Measurements from ENCODE around the gene PTGER1.
A peak's percentile ranks its signal among the peaks of the same experiment; 100 is the strongest.

Gene PTGER1, protein sequence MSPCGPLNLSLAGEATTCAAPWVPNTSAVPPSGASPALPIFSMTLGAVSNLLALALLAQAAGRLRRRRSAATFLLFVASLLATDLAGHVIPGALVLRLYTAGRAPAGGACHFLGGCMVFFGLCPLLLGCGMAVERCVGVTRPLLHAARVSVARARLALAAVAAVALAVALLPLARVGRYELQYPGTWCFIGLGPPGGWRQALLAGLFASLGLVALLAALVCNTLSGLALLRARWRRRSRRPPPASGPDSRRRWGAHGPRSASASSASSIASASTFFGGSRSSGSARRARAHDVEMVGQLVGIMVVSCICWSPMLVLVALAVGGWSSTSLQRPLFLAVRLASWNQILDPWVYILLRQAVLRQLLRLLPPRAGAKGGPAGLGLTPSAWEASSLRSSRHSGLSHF

DNA sequence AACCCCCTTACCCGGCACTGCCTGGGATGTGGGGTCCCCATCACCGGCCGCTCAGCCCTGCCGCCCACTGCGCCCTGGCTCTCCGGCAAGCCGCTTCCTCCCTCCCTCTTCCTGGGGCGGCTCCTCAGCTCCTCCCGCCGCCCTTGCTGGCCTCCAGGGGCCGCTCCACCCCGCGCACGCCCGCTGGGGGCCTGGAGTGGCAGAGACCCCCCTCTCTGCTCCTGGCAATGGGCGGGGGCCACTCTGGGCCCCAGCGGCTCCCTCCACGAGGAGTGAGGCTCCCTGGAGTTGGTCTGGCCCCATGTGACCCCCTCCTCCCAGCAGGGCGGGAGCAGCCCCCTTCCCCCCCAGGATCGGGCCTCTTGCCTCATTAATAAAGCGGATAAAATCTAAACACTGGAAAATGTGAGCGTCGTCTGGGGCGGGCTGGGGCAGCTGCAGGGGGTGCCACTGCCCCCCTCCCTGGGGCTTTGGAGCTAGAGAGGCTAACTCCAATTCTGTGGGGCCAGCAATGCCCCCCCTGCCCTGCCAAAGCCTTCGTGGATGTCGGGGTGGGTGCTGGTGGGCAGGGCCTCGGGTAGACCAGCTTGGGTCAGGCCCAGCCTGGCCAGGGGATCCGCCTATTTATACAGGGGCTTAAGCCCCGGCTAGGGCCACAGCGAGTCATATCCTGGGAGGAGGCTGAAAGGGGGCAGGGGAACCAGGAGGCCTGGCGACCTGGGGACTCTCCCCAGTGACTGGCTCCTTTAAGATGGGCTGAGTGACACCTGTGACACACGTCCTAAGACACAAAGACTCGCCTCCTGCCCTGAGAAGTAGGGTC is at the start of gene PTGER1:
Gene PTGER1, minus strand, starts transcription at position 104 of the 823 bp plus-strand sequence. CDS start 1,034 bp downstream, outside the sequence.
- intact Hi-C loops (cut with DNase I) = no loop called here
- no peak for DNase-seq

DNA sequence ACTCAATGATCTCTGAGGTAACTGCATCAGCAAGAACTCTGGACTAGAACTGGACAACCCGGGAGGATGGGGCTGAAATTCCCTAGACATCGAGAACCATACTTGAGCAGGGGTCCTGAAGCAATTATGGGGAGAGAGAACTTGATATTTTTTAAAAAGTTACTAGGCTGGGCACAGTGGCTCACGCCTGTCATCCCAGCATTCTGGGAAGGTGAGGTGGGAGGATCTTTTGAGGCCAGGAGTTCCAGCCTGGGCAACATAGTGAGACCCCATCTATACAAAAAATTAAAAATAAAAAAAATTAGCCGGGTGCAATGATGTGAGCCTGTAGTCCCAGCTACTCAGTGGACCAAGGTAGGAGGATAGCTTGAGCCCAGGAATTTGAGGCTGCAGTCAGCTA is 45.4 kb upstream of the PTGER1 start:
- no peak for DNase-seq
- intact Hi-C loops (cut with DNase I) = no loop called here

DNA sequence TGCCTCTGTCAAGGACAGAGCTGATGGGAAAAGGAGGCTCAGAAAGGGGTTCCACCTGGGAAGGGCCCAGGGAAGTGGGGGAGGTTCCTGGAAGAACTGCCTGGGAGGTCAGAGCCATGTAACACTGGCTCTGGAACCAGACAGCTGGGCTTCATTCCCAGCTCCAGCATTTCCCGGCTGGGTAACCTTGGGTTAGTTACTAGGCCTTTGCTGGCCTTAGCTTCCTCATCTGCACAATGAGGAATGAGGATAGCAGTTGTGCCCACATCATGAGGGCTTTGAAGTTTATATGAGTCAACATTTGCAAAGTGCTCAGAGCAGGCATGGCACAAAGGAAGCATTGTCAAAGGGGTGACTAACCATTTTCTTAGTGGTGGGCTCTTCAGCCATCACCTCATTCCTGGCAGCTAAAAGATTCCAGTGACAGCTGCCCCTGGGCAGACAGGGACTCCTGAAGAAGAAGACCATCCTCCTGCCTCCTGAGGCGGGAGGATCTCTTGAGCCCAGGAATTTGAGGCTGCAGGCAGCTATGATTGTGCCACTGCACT is 44.8 kb upstream of the PTGER1 start:
- DNase-seq = peak in 4 of 42 donors; percentile 37 to 66 (median 51)
- intact Hi-C loops (cut with DNase I) = no loop called here

DNA sequence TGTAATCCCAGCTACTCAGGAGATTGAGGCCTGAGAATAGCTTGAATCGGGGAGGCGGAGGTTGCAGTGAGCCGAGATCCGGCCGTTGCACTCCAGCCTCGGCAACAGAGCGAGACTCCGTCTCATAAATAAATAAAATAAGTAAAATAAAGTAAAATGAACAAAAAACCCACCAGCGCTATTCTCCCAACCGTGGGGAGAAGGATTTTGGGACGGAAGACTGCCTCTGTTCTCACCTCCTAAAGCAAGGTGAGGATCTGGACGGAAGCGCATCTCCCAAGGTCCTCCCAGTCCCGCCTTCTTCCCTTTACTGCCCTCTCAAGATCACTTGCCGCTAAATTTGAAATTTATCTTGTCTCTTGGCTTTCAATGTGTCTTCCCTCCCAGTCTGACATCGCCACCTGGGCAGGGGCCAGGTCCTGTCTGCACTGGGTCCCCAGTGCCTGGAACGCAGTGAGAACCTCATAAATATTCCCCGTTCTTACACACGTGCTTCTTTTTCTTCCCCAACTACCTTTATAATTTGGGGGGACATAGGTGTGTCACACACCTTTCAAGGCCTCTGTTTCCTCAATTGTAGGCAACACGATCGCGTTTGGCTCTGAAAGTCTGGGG is 44.2 kb upstream of the PTGER1 start:
- DNase-seq = no peak
- intact Hi-C loops (cut with DNase I) = no loop called here

DNA sequence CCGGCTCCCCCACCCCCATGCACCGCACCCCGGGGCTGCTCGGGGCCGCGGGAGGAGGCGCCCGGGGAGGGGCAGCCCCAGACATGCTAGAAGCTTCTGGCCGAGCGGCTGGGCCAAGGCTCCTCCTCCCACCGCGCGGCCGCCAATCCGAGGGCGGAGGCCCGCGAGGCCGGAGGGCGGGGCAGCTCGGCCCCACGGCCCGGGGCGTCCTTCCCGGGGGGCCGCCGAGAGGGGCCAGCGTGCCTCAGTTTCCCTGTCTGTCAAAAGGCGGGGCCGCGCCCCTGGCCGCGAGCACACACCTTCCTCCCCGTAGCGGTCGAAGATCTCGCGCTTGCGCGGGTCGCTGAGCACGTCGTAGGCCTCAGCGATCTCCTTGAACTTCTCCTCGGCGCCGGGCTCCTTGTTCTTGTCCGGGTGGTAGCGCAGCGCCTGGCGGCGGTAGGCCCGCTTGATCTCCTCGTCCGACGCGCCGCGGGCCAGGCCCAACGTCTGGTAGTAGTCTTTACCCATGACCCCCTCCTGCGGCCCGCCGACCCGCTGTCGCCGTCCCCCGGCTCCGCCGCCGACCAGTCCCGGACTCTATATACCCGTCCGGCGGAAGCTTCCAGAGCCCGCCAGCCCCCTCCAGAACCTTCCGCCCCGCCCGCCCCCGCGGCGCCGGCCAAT is 42.8 kb upstream of the PTGER1 start, which contains the start of gene DNAJB1:
Gene DNAJB1, minus strand, starts transcription at position 558 of the 666 bp plus-strand sequence. Its CDS starts 48 bp downstream, at position 510.
- peak; percentile 49 to 92 (median 85) for DNase-seq
- intact Hi-C loops (cut with DNase I) = no loop called here

DNA sequence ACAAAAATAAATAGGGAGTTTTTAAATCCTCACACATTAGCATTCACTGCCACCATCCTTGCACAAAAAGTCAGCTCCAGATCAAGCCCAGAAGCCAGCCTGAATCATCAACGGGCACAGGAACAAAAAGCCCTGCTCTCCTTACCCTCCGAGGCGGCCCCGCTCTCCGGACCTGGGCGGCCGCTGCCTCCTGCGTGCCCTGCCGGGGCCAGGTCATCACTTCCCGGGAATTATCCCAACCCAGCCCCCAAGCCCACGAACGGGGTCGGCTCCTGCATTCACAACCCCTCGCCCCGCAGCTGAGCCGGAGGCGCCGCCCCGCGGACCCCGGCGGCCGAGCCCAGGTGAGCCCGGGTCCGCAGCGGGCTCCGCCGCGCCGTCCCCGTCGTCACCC is 42.3 kb upstream of the PTGER1 start:
- peak in 4 of 42 donors; percentile 22 to 56 (median 34) for DNase-seq
- intact Hi-C loops (cut with DNase I) = no loop called here

DNA sequence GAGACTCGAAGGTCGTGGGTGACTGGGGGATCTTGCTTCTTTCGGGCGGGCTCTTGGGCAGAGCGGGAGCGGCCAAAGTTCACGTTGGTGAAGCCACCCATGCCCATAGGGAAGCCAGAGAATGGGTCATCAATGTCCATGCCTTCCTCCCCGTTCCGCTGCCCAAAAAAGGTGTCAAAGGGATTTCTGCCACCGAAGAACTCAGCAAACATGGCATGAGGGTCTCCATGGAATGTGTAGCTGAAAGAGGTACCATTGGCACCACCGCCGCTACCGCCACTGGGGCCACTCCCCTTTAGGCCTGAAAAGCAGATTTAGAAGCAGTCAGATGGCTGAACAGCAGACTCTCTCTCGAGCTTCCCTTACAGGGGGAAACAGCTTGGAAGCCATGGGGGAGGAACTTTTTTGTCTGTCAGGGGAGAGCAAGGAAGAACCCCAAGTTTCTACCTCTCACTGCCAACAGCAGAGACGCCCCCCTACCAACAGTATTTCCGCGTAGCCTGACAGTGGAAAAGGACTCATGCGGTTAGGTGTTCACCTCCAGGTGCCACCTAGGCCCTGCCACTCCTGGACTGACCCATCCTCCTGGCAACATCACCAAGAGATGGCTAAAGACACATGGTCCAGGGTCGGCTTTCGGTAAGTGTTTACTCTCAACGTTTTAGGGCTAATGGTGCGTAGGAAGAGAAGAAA is 41.7 kb upstream of the PTGER1 start:
- intact Hi-C loops (cut with DNase I) = no loop called here
- DNase-seq = peak in 7 of 42 donors; percentile 10 to 63 (median 31)

DNA sequence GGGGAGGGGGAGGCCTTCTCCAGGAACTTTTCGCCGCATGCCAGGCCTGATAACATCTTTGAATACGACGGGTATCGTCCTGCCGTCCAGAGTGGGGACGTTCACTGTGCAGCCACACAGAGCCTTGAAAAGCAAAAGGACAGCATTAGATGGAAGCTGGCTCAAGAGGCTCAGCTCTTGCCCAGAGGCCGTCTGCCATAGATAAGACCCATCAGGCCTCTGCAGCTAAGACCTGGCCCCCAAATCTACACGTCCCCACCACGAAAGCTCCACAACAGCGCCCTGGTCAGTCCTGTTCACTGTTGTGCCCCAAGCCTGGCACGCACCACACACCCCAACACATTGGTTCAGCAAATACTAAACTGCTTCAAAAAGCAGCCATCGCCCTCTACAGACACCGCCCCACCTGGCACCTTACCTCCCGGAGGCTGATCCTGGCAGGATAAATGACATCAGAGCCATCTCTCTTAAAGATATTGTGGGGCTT is 40.9 kb upstream of the PTGER1 start:
- intact Hi-C loops (cut with DNase I) = no loop called here
- peak in 1 of 42 donors; percentile 45 for DNase-seq

DNA sequence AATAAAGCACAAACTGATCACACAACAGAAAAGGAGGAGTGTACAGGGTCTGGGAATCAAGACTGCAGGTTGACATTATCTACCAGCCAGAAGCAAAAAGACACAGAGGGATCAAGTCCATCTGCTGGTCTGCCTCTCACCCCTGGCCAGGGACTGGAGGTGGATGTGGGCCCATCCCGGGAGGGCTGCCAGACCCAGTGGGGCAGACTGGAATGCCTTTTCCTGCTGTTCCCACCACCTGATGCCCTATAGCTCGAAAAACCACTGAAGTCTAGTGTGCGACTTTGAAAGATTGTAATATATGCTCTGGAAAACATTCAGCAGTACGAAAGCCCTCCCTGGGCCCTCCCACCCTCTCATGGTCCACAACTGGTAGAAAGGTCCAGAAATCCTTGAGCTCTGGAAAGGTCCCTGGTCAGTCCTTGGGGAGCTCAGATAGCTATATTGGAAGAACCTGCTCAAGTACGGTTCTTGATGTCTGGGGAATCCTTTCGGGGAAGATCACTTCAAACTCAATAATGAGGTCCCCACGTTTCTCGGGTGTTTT is 40.4 kb upstream of the PTGER1 start:
- intact Hi-C loops (cut with DNase I) = no loop called here
- peak in 4 of 42 donors; percentile 50 to 70 (median 64) for DNase-seq

DNA sequence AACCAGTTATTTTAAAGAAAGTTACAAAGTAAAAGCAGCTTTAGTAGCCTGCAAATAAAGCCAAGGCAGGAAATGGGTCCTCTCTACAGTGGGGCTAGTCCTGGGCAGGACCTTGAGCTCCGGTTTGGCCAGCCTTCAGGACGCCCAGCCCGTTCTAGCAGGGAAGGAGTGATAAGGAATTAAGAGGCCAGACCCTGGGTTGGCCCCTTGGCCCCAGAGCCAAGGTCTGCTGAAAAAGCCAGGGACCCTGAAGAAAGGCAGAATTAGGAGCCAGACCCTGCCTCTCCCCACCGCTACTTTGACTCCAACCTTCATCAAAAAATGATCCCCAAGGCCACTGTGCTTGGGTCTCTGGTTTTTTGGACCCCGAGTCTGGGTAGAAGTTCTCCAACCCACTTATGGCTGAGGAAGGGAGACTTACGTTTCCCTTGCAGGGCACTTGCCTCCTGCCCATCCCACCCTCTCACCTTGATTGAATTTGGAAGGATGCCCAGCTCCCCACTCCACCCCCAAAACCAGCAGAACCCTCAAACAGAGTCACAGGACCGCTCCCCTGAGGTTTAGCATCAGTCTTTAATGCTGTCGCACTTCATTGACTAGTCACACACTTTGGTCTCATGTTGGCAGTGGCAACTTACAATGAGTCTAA is 39.2 kb upstream of the PTGER1 start:
- intact Hi-C loops (cut with DNase I) = no loop called here
- peak in 1 of 42 donors; percentile 65 for DNase-seq

DNA sequence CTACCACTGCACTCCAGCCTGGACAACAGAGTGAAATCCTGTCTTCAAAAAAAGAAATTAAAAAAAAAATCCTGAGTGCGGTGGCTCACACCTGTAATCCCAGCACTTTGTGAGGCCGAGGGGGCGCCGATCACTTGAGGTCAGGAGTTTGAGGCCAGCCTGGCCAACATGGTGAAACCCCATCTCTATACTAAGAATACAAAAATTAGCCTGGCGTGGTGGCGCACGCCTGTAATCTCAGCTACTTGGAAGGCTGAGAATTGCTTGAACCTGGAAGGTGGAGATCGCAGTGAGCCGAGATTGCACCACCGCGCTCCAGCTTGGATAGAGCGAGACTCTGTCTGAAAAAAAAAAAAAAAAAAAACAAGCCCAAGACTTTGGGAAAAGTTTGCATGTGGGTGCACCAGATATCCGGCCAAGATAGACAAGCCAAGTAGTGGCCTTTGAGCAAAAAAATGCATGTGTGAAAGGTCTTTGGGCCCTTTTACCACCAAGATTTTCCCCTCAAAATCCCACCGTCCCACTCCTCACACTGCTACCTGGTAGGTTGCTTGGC is 37.3 kb upstream of the PTGER1 start:
- intact Hi-C loops (cut with DNase I) = no loop called here
- no peak for DNase-seq

DNA sequence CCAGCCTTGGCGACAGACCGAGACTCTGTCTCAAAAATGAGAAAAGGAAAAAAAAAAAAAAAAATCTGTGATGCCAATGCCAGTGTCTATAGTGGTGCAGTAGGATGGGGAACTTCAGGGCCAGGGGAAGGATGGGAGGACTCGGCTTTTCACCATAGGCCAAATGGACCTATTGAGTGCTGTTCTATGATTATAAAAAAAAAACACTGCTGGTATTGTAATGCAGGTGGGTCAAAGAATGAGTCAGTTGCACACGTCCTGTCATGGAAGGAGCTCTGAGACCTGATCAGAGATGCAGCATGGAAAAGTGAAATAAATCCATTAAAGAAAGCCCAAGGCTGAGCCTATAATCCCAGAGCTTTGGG is 36.1 kb upstream of the PTGER1 start:
- DNase-seq = no peak
- intact Hi-C loops (cut with DNase I) = no loop called here

DNA sequence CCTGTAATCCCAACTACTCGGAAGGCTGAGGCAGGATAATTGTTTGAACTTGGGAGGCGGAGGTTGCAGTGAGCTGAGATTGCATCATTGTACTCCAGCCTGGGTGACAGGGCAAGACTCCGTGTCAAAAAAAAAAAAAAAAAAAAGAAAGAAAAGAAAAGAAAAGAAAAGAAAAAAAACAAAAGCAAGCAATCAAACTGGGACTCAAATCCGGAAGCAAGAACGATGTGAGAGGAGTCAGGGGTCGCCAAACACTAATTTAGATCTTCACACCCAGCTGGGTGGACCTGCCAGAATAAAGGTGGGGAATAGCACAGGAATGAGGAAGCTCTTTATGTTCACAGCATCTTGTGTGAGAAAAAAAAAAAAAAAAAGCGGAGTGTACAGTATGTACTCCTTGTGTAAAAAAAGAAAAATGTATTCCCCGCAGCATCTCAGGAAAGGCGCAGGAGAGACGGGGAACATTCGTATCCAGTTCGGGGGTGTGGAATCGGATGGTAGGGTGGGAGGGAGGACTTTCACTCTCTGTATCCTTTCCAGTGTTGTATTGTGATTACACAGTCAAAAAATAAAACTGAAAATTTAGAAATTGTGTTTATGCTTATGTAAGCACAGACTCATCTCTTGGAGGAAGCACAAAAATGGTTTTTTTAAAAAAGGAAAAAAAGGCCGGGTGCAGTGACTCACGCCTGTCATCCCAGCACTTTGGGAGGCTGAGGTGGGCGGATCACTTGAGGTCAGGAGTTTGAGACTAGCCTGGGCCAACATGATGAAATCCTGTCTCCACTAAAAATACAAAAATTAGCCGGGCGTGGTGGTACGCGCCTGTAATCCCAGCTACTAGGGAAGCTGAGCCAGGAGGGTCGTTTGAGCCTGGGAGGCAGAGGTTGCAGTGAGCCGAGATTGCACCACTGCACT is 35.4 kb upstream of the PTGER1 start:
- intact Hi-C loops (cut with DNase I) = no loop called here
- peak in 34 of 42 donors; percentile 30 to 86 (median 60) for DNase-seq

DNA sequence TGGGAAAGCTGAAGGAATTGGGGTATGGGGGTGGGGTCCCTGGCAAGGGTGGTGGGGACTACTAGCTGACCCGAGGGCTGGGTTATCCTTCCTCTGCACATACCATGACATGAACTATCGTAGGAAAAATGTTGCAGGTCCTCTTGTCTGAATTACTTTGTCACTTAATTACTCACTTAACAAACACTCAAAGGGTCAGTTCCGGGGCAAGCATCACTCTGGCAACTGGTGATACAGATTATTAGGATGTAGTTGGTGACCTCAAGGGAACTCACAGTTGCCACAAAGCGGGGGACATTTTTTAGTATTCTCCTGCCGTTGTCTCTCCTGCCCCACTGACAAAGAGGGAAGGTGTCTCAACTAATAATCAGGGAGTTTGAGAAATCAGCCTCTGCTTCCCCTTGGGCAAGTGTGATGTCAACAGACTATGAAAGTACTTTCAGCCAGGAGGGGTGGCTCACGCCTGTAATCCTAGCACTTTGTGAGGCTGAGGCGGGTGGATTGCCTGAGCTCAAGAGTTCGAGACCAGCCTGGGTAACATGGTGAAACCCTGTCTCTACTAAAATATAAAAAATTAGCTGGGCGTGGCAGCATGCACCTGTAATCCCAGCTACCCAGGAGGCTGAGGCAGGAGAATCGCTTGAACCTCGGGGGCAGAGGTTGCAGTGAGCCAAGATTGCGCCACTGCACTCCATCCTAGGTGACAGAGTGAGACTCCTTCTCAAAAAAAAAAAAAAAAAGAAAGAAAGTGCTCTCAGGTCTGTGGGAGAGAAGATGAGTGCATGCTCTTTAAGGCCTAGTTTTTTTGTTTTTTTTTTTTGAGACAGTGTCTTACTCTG is 32.8 kb upstream of the PTGER1 start:
- no peak for DNase-seq
- intact Hi-C loops (cut with DNase I) = no loop called here

All from head of caudate nucleus (tissue), 42 donors.